HL-60 (cell line): ENCODE measurements around the gene PLEKHA5.

Source experiments
- DNase-seq, 2 experiments: peaks; one replicate each; pipeline ENCODE4 v3.0.0-alpha.2; 2010 to 2020; ENCODE audit warnings: low read depth in 1 of 2, low spot score in 1 of 2
- H3K27ac ChIP-seq: fragments of 250-450 bp; sonication (Bioruptor Pico); replicated peaks from 2 replicates; pipeline ENCODE4 v1.5.1; 2020; ENCODE audit warnings: mild to moderate bottlenecking, moderate library complexity
- H3K27me3 ChIP-seq: fragments of 250-450 bp; sonication (Bioruptor Pico); 2 replicates; pipeline ENCODE4 v1.5.1; 2021; ENCODE audit warnings: mild to moderate bottlenecking, moderate library complexity; ENCODE audit not compliant: insufficient read depth, poor library complexity, severe bottlenecking
- H3K4me3 ChIP-seq: replicated peaks from 2 replicates; pipeline ENCODE4 v1.5.1; 2011; ENCODE audit warnings: mild to moderate bottlenecking, control low read depth, low read length; ENCODE audit not compliant: insufficient read depth
- CTCF ChIP-seq: IDR thresholded peaks from one replicate; pipeline ENCODE4 v1.5.1; 2011; ENCODE audit warnings: low read length, control low read depth, inconsistent platforms; ENCODE audit not compliant: insufficient read depth
- GABPA ChIP-seq: IDR thresholded peaks from 2 replicates; pipeline ENCODE4 v1.6.1; 2012; ENCODE audit warnings: low read depth
- POLR2AphosphoS5 ChIP-seq: IDR thresholded peaks from 2 replicates; pipeline ENCODE4 v1.6.1; 2012; ENCODE audit warnings: low read depth
- REST ChIP-seq: IDR thresholded peaks from 2 replicates; pipeline ENCODE4 v1.6.1; 2012; ENCODE audit warnings: low read depth; ENCODE audit not compliant: insufficient replicate concordance
- SPI1 ChIP-seq: IDR thresholded peaks from 2 replicates; pipeline ENCODE4 v1.6.1; 2012; ENCODE audit warnings: low read depth, mild to moderate bottlenecking, borderline replicate concordance

PLEKHA5 gene

GRCh38 chr12:19144985-19145384 lies 15.5 kb downstream of the PLEKHA5 start:
- Histone ChIP-seq H3K27ac (no peak overlapping the region), H3K4me3 (no peak overlapping the region), H3K27me3 (no peaks in the 10 kb centered on the region)
- DNase-seq = no peak
- TF ChIP-seq CTCF (no peak), REST (no peak), SPI1 (no peak), GABPA (no peak), POLR2AphosphoS5 (no peak)

GRCh38 chr12:19148860-19149259 lies 19.3 kb downstream of the PLEKHA5 start:
- Histone ChIP-seq H3K27ac (no peak overlapping the region), H3K27me3 (no peaks in the 10 kb centered on the region), H3K4me3 (no peak overlapping the region)
- no peak for TF ChIP-seq CTCF
- TF ChIP-seq GABPA = no peak
- no peak for TF ChIP-seq POLR2AphosphoS5
- no peak for TF ChIP-seq REST
- no peak for TF ChIP-seq SPI1
- no peak for DNase-seq

GRCh38 chr12:19150273-19150900 lies 20.9 kb downstream of the PLEKHA5 start:
- no peak overlapping the region for H3K27ac ChIP-seq
- no peak overlapping the region for H3K4me3 ChIP-seq
- no peak for DNase-seq

More at GRCh38 chr12:19150273-19150900, 20.9 kb downstream of the PLEKHA5 start:
- H3K27me3 ChIP-seq = no peaks in the 10 kb centered on the region
- TF ChIP-seq POLR2AphosphoS5 (no peak), CTCF (no peak), SPI1 (no peak), REST (no peak), GABPA (no peak)
